Limb (tissue), 2 donors: ENCODE results near the gene LTBP4.

ENCODE experiments used
- DNase-seq, 2 donors: peaks; one replicate each; pipeline ENCODE4 v3.0.0-alpha.2; 2016; ENCODE audit errors: extremely low spot score in 2 of 2

LTBP4 gene

GRCh38 chr19:40594657-40595091, 6.5 kb upstream of the LTBP4 start:
- DNase-seq, result no peak

- DNase-seq, result peak in 1 of 2 donors; percentile 74
These were observed 4.4 kb upstream of the LTBP4 start for GRCh38 chr19:40596608-40597328.

- DNase-seq, result no peak
These were observed 3.8 kb upstream of the LTBP4 start for GRCh38 chr19:40597329-40597838.

- peak; percentile 91 to 96 for DNase-seq
These were observed 2.9 kb upstream of the LTBP4 start for GRCh38 chr19:40598121-40598917.

GRCh38 chr19:40598918-40599307, 2.3 kb upstream of the LTBP4 start:
- no peak for DNase-seq

GRCh38 chr19:40599331-40599901, 1.8 kb upstream of the LTBP4 start:
- DNase-seq, result no peak

- no peak for DNase-seq
These were observed 1.1 kb upstream of the LTBP4 start for GRCh38 chr19:40599902-40600569.

- DNase-seq, result no peak
These were observed 517 bp upstream of the LTBP4 start for GRCh38 chr19:40600570-40601133.

GRCh38 chr19:40603071-40603388, 1.9 kb downstream of the LTBP4 start:
- DNase-seq, result no peak

GRCh38 chr19:40603389-40604170, 2.4 kb downstream of the LTBP4 start:
- peak; percentile 94 to 95 for DNase-seq

GRCh38 chr19:40604171-40604646, 3.0 kb downstream of the LTBP4 start:
- DNase-seq, result no peak

- no peak for DNase-seq
These were observed 3.6 kb downstream of the LTBP4 start for GRCh38 chr19:40604647-40605215.

- peak in 1 of 2 donors; percentile 71 for DNase-seq
These were observed 4.2 kb downstream of the LTBP4 start for GRCh38 chr19:40605216-40605971.

GRCh38 chr19:40607311-40608239, 6.4 kb downstream of the LTBP4 start:
- DNase-seq, result no peak

GRCh38 chr19:40608240-40608621, 7.1 kb downstream of the LTBP4 start:
- no peak for DNase-seq

- DNase-seq, result no peak
These were observed 7.8 kb downstream of the LTBP4 start for GRCh38 chr19:40608957-40609356.

GRCh38 chr19:40609561-40610395, 8.6 kb downstream of the LTBP4 start:
- peak; percentile 67 to 83 for DNase-seq
